Gastrocnemius medialis (tissue), 4 donors: ENCODE data around the gene XXYLT1. TPM values are rescaled to one million over a fixed set of nuclear protein-coding genes. Genes with fewer than 3 reads are reported as not detected.
A peak's percentile ranks its signal among the peaks of the same experiment; 100 is the strongest.

ENCODE experiments used
- ATAC-seq, 2 donors: fragments of 150-250 bp; one replicate each; pipeline ENCODE4 v1.9.1; 2016
- DNase-seq, 2 donors: peaks; one replicate each; pipeline ENCODE4 v3.0.0-alpha.2; 2019
- H3K27ac ChIP-seq, 4 donors: fragments of 200-600 bp; sonication (generic); 1 replicate in 1 of 4; 2 replicates in 3 of 4; pipeline ENCODE4 v1.5.1; 2016 to 2018; ENCODE audit warnings: mild to moderate bottlenecking in 2 of 4, moderate library complexity in 1 of 4
- H3K27me3 ChIP-seq, 3 donors: fragments of 200-600 bp; sonication (generic) in 2 of 3; 1 replicate in 1 of 3; 2 replicates in 2 of 3; pipeline versions ENCODE4 v1.5.1 to v1.6.0; 2016 to 2019; ENCODE audit warnings: mild to moderate bottlenecking in 1 of 3, moderate library complexity in 1 of 3
- H3K36me3 ChIP-seq, 2 donors: fragments of 200-600 bp; sonication (generic) in 1 of 2; one replicate each; pipeline ENCODE4 v1.5.1; 2017 to 2018
- H3K4me1 ChIP-seq, 2 donors: fragments of 200-600 bp; sonication (generic) in 1 of 2; one replicate each; pipeline ENCODE4 v1.5.1; 2016 to 2017; ENCODE audit warnings: mild to moderate bottlenecking in 2 of 2
- H3K4me3 ChIP-seq, 4 donors: fragments of 200-600 bp; sonication (generic) in 3 of 4; 1 replicate in 1 of 4; 2 replicates in 3 of 4; pipeline ENCODE4 v1.5.1; 2016 to 2019; ENCODE audit warnings: mild to moderate bottlenecking in 2 of 4
- H3K9me3 ChIP-seq, 3 donors: fragments of 200-600 bp; sonication (generic) in 2 of 3; 1 replicate in 1 of 3; 2 replicates in 2 of 3; pipeline ENCODE4 v1.5.1; 2016 to 2019
- POLR2A ChIP-seq, 2 donors: fragments of 450-650 bp; IDR thresholded peaks; one replicate each; pipeline ENCODE4 v1.6.1; 2017; ENCODE audit warnings: antibody characterized with exemption in 2 of 2, mild to moderate bottlenecking in 2 of 2, moderate library complexity in 2 of 2
- in situ Hi-C, 4 donors: fragments of 200-750 bp; cut with MboI; loops; one replicate each; pipeline versions ENCODE4 v1.15.0 to v1.8.0; 2017; ENCODE audit warnings: low sequenced_read_pairs in 4 of 4
- intact Hi-C: fragments of 100-400 bp; cut with DNase I; formaldehyde crosslinking; loops from one replicate; pipeline ENCODE4 v1.15.1; 2023; ENCODE audit warnings: low total_unique reads
- total RNA-seq, 4 donors: library from RNA; depleted of rRNA; stranded (reverse); fragments of >200 nt; gene quantifications; one replicate each; pipeline versions ENCODE4 v1.1.0 to v1.2.3, GENCODE V29; 2016
- TF ChIP-seq, protein P1 (sequence below), 5 experiments: fragments of 450-650 bp in 3 of 5; fragments of 200-600 bp in 2 of 5; sonication (generic) in 2 of 5; IDR thresholded peaks in 4 of 5; conservative IDR thresholded peaks in 1 of 5; 1 replicate in 4 of 5; 2 replicates in 1 of 5; pipeline ENCODE4 v1.5.1; 2016 to 2019; ENCODE audit warnings: antibody characterized with exemption in 5 of 5, mild to moderate bottlenecking in 3 of 5, moderate library complexity in 3 of 5

XXYLT1 gene
- total RNA-seq, 4 donors from 2014 or later, result 0.87 to 3.1 (median 1.3) TPM

- no peak for ATAC-seq
- no peak for DNase-seq
- TF ChIP-seq, protein P1, sequence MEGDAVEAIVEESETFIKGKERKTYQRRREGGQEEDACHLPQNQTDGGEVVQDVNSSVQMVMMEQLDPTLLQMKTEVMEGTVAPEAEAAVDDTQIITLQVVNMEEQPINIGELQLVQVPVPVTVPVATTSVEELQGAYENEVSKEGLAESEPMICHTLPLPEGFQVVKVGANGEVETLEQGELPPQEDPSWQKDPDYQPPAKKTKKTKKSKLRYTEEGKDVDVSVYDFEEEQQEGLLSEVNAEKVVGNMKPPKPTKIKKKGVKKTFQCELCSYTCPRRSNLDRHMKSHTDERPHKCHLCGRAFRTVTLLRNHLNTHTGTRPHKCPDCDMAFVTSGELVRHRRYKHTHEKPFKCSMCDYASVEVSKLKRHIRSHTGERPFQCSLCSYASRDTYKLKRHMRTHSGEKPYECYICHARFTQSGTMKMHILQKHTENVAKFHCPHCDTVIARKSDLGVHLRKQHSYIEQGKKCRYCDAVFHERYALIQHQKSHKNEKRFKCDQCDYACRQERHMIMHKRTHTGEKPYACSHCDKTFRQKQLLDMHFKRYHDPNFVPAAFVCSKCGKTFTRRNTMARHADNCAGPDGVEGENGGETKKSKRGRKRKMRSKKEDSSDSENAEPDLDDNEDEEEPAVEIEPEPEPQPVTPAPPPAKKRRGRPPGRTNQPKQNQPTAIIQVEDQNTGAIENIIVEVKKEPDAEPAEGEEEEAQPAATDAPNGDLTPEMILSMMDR (IDR thresholded peaks at IDR 0.05 in 4 of 5, conservative IDR thresholded peaks at IDR 0.05 in 1 of 5), result no peak
- no peak for TF ChIP-seq POLR2A (IDR thresholded peaks at IDR 0.05)
- Histone ChIP-seq H3K9me3 (no peaks in the 10 kb centered on the region), H3K4me1 (peaks cover 13 to 20% of the 10 kb centered on the region in 2 donors), H3K36me3 (no peaks in the 10 kb centered on the region), H3K27ac (no peak overlapping the region), H3K27me3 (no peaks in the 10 kb centered on the region), H3K4me3 (no peak overlapping the region)
- in situ Hi-C loops, result no loop called here
- intact Hi-C loops, result no loop called here
Observed at GRCh38 chr3:195060531-195061291, 210.2 kb downstream of the XXYLT1 start.

- no peak for ATAC-seq
- peaks cover 13 to 20% of the 10 kb centered on the region in 2 donors for H3K4me1 ChIP-seq
- no peak overlapping the region for H3K4me3 ChIP-seq
- H3K9me3 ChIP-seq, result no peaks in the 10 kb centered on the region
- intact Hi-C loops (no loop called here), in situ Hi-C loops (no loop called here)
- no peak for DNase-seq
- H3K36me3 ChIP-seq, result no peaks in the 10 kb centered on the region
- TF ChIP-seq, protein P1 (IDR thresholded peaks at IDR 0.05 in 4 of 5, conservative IDR thresholded peaks at IDR 0.05 in 1 of 5), result no peak
- no peak for TF ChIP-seq POLR2A (IDR thresholded peaks at IDR 0.05)
- no peak overlapping the region for H3K27ac ChIP-seq
- no peaks in the 10 kb centered on the region for H3K27me3 ChIP-seq
Observed at GRCh38 chr3:195060217-195060481, 210.8 kb downstream of the XXYLT1 start.

DNA sequence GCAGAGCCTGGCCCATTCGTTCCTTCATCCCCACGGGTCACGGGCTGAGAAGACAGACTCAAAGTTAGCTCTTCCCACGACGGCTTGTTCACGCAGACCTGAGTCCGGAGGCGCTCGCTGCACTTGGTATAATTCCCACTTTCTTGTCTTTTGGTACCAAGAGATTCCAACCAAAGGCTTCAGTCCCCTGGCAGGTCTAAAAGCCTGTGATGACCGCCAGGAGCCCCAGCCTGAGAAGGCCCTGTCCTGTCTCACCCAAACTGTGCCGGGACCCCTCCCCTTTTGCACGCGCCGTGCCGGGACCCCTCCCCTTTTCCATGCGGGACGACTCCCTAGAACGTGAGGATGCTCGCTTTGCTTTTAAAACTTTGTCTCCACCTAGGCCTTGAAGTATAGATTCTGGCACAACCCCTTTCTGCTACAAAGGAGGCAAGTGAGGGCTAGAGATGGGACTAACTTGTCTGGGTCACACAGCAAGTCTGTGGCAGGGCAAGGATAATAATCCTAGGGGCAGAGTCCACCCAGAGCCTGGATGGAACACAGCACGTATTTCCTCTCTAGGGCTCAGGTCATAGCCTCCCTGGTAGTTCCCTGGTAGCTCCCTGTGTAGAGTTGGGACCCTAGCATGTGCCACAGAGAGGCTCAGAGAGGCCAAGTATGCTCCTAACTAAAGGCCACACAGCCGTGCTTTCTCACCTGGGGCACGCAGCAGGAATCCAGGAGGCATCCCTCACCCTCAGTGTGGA lies 211.3 kb downstream of the XXYLT1 start:
- Histone ChIP-seq H3K27me3 (no peaks in the 10 kb centered on the region), H3K4me3 (no peak overlapping the region), H3K27ac (no peak overlapping the region), H3K9me3 (no peaks in the 10 kb centered on the region), H3K36me3 (no peaks in the 10 kb centered on the region), H3K4me1 (peaks cover 9 to 20% of the 10 kb centered on the region in 2 donors)
- in situ Hi-C loops (no loop called here), intact Hi-C loops (no loop called here)
- ATAC-seq, result no peak
- no peak for TF ChIP-seq POLR2A (IDR thresholded peaks at IDR 0.05)
- TF ChIP-seq, protein P1 (IDR thresholded peaks at IDR 0.05 in 4 of 5, conservative IDR thresholded peaks at IDR 0.05 in 1 of 5), result no peak
- DNase-seq, result no peak

DNA sequence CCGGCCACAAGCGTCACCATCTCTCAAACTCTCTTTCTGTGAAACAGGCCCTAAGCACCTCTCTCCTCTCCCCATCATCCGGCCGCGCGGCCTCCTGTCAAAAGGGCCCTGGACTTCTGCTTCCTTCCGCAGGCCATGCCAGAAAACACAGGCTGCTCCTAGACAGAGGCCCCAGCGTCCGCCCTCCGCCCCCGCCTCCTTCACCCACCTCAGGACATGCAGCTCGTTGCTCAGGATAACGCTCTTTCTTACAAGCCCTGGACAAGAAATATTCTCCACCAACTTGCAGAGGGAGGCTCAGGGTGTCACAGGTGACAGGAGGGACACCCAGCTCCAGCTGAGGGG lies 212.0 kb downstream of the XXYLT1 start:
- ATAC-seq, result peak; percentile 29 to 61
- in situ Hi-C loops, result no loop called here
- peaks cover 3 to 18% of the 10 kb centered on the region in 2 donors for H3K4me1 ChIP-seq
- no peaks in the 10 kb centered on the region for H3K9me3 ChIP-seq
- intact Hi-C loops, result no loop called here
- no peak for DNase-seq
- TF ChIP-seq, protein P1 (IDR thresholded peaks at IDR 0.05 in 4 of 5, conservative IDR thresholded peaks at IDR 0.05 in 1 of 5), result no peak
- no peak for TF ChIP-seq POLR2A (IDR thresholded peaks at IDR 0.05)
- H3K4me3 ChIP-seq, result no peak overlapping the region
- H3K36me3 ChIP-seq, result no peaks in the 10 kb centered on the region
- no peaks in the 10 kb centered on the region for H3K27me3 ChIP-seq
- no peak overlapping the region for H3K27ac ChIP-seq
